Heart right ventricle (tissue), 16 donors: Measurements from ENCODE around the gene TWIST2. TPM values are rescaled to one million over a fixed set of nuclear protein-coding genes. Genes with fewer than 3 reads are reported as not detected.
A peak's percentile ranks its signal among the peaks of the same experiment; 100 is the strongest.

Experiments
- ATAC-seq, 8 donors: fragments of 200-7000 bp; cut with Tn5 transposase; one replicate each; pipeline ENCODE4 v1.9.1; 2020; ENCODE audit warnings: mild to moderate bottlenecking in 8 of 8, moderate library complexity in 8 of 8, moderate number of reproducible peaks in 1 of 8
- DNase-seq, 2 donors: peaks; one replicate each; pipeline ENCODE4 v3.0.0-alpha.2; 2020
- H3K27ac ChIP-seq, 10 donors: fragments of 200-600 bp; sonication (generic) in 2 of 10; one replicate each; pipeline versions ENCODE4 v1.5.0 to v1.8.0; 2020 to 2022; ENCODE audit warnings: mild to moderate bottlenecking in 3 of 10
- H3K27me3 ChIP-seq, 7 donors: fragments of 200-600 bp; one replicate each; pipeline ENCODE4 v1.8.0; 2021 to 2022; ENCODE audit warnings: mild to moderate bottlenecking in 2 of 7
- H3K36me3 ChIP-seq, 9 donors: fragments of 200-600 bp; sonication (generic) in 1 of 9; one replicate each; pipeline versions ENCODE4 v1.5.0 to v1.8.0; 2020 to 2022; ENCODE audit warnings: mild to moderate bottlenecking in 2 of 9
- H3K4me1 ChIP-seq, 9 donors: fragments of 200-600 bp; sonication (generic) in 1 of 9; one replicate each; pipeline versions ENCODE4 v1.5.0 to v1.8.0; 2020 to 2022; ENCODE audit warnings: mild to moderate bottlenecking in 4 of 9
- H3K4me3 ChIP-seq, 10 donors: fragments of 200-600 bp; sonication (generic) in 2 of 10; one replicate each; pipeline versions ENCODE4 v1.5.0 to v1.8.0; 2020 to 2022; ENCODE audit warnings: mild to moderate bottlenecking in 7 of 10, moderate library complexity in 2 of 10
- H3K9me3 ChIP-seq, 11 donors: fragments of 200-600 bp in 10 of 11; sonication (generic) in 2 of 11; one replicate each; pipeline versions ENCODE4 v1.5.0 to v1.8.0; 2013 to 2022; ENCODE audit warnings: mild to moderate bottlenecking in 2 of 11, control low read depth in 1 of 11, moderate library complexity in 1 of 11
- CTCF ChIP-seq, 9 donors: fragments of 200-600 bp; sonication (generic) in 2 of 9; IDR thresholded peaks; one replicate each; pipeline versions ENCODE4 v1.5.0 to v1.8.0; 2021 to 2022; ENCODE audit warnings: antibody characterized with exemption in 9 of 9, mild to moderate bottlenecking in 5 of 9, moderate library complexity in 1 of 9
- WGBS, 2 donors: extraction: QIAGEN DNeasy Blood & Tissue Kit; methylation state at CpG; one replicate each; pipeline ENCODE4 v1.1.7; 2013; ENCODE audit warnings: inconsistent platforms in 1 of 2; 5-methylcytosine and 5-hydroxymethylcytosine counted together
- intact Hi-C, 10 donors: fragments of 100-400 bp; cut with DNase I; formaldehyde crosslinking; loops; one replicate each; pipeline versions ENCODE4 v1.11.1 to v1.14.2; 2022
- polyA plus RNA-seq, 2 donors: library from polyadenylated mRNA; stranded (reverse); fragments of 200-250 nt; gene quantifications; one replicate each; pipeline ENCODE4 v1.2.3, GENCODE V29; 2013
- total RNA-seq, 10 donors: library from RNA; stranded (reverse); fragmentation: NEBNext Ultra II Directional in 3 of 10; extraction: Animal tissue kit (Norgen Biotek cat#: 25700) in 3 of 10; gene quantifications; one replicate each; pipeline versions ENCODE4 v1.2.1 to v1.2.4, GENCODE V29; 2021 to 2023
- donor health status: Arrhythmogenic right ventricular cardiomyopathy.
- donor health status: ischemic (EF 13 %, LVEDD 7.1; RV severe dilation, severe dysfunction).
- donor health status: healthy with polysubstance abuse.
- donor health status: DM: no; HTN: yes; CAD: no.
- donor health status: DM: no; HTN: no; CAD: no.
- donor health status: ischemic (EF 25% LVEDD 6.9; RV normal size, moderate dysfunction).
- donor health status: ischemic (EF 25% LVEDD 5.7; RV mildly dilated, moderate dysfunction).
- donor health status: healthy.
- donor health status: DM: yes; HTN: yes; CAD: no.
- donor health status: Ischemic cardiomyopathy.
- donor health status: ischemic (EF 35%, LVEDD 5.7; RV mildly dilated, moderate dysfunction).
- donor health status: nonischemic (EF 11% LVEDD 7.7; RV severe dilation, severe dysfunction).
- donor health status: DM: yes; HTN: yes; CAD: no.
- donor health status: PGD.
- donor health status: ischemic (EF 29% LVEDD 5.4; RV normal size, mild dysfunction).
- donor health status: nonischemic (EF 23%, LVEDD 6.1; RV moderate dilation, normal function).

The TWIST2 gene
- total and polyA plus RNA-seq, 12 donors = 0.19 to 3.5 (median 1.1) TPM

DNA sequence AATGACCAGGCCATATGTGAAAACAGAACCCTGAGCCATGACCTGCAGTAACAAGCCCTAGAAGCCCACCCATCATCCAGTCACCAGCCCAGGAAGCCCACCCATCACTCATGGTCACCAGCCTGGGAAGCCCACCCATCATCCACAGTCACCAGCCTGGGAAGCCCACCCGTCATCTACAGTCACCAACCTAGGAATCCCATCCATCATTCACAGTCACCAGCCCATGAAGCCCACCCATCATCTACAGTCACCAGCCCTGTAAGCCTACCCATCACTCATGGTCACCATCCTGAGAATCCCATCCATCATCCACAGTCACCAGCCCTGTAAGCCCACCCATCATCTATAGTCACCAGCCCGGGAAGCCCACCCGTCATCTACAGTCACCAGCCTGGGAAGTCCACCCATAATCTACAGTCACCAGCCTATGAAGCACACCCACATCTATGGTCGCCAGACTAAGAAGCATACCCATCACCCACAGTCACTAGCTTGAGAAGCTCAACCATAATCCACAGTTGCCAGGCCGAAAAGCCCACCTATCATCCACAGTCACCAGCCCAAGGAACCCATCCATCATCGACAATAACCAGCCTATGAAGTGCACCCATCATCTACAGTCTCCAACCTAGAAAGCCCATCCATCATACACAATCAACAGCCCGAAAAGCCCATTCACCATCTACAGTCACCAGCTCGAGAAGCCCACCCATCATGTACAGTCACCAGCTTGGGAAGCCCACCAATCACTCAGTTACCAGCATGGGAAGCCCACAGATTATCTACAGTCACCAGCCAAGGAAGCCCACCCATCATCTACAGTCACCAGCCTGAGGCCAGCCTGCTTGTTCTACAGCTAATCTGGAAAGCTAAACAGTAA, 91.9 kb downstream of the TWIST2 start:
- no peak overlapping the region for H3K4me3 ChIP-seq
- no peak for TF ChIP-seq CTCF (IDR thresholded peaks at IDR 0.05)
- peaks cover 0 to 16% (median 0%) of the 10 kb centered on the region in 7 donors for H3K27me3 ChIP-seq
- peaks cover 0 to 7% (median 0%) of the 10 kb centered on the region in 11 donors for H3K9me3 ChIP-seq
- intact Hi-C loops = loop anchor here in 1 of 10 donors (10.0 kb wide), 1 partner anchor 155 kb away; no protein-coding TSS in a partner anchor
- H3K36me3 ChIP-seq = no peaks in the 10 kb centered on the region
- no peak for DNase-seq
- ATAC-seq = no peak
- H3K27ac ChIP-seq = peak overlapping the region in 1 of 10 donors; percentile 20
- H3K4me1 ChIP-seq = peaks cover 0 to 8% (median 0%) of the 10 kb centered on the region in 9 donors
- WGBS, 2 donors = 91% methylated on average over 8 of the region's 8 CpGs

DNA sequence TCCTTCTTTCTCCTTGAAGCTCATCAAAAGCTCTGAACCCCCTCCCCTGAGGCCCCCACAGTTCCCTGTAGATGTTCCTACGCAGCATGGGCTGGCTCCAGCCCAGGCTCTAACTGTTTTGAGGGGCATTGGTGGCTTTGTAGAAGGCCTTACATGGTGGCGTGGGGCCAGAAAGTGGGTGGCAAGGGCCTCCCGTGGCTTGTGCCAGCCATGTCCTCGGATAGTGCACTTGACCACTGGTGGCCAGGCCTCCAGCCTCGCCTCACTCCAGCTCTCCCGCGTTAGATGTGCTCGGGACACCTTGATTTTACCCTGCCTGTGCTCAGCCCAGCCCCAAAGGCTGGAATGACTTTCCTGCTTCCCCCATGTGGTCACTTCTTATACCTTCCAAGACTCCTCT, 92.9 kb downstream of the TWIST2 start:
- Histone ChIP-seq H3K27me3 (peaks cover 0 to 14% (median 0%) of the 10 kb centered on the region in 7 donors), H3K4me3 (no peak overlapping the region), H3K36me3 (no peaks in the 10 kb centered on the region), H3K27ac (no peak overlapping the region), H3K4me1 (peaks cover 0 to 8% (median 0%) of the 10 kb centered on the region in 9 donors), H3K9me3 (no peaks in the 10 kb centered on the region)
- TF ChIP-seq CTCF (IDR thresholded peaks at IDR 0.05) = no peak
- no peak for ATAC-seq
- intact Hi-C loops = loop anchor here in 1 of 10 donors (10.0 kb wide), 1 partner anchor 156 kb away; no protein-coding TSS in a partner anchor
- DNase-seq = no peak
- WGBS, 2 donors = 79 to 86% methylated on average over 8 of the region's 8 CpGs

DNA sequence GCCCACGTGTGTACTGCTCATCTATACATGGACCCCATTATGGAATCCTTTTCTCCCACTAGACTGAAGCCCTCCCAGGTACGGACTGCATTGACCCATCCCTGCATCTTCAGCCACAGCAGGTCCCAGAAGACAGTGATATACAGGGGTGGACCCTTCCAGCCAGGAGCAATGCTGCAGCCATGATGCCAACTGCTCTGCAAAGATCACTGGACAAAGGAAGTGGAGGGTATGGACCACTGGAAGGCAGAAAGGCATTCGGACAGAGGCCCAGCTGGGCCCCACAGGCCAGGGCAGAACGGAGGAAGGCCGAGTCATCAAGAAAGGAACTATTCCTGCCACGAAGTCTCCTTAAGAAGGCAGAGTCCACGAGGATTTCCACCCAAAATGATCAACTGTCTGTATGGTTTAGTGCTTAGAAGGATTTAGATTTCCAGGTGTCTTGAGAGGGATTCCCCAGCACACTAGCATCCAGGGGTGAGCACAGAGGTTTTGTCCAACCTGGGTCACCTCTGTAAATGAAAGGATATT, 93.4 kb downstream of the TWIST2 start:
- no peaks in the 10 kb centered on the region for H3K36me3 ChIP-seq
- H3K4me3 ChIP-seq = no peak overlapping the region
- WGBS, 2 donors = 78 to 82% methylated on average over 7 of the region's 7 CpGs
- DNase-seq = no peak
- peaks cover 0 to 8% (median 0%) of the 10 kb centered on the region in 9 donors for H3K4me1 ChIP-seq
- H3K27me3 ChIP-seq = peaks cover 0 to 14% (median 0%) of the 10 kb centered on the region in 7 donors
- intact Hi-C loops = loop anchor here in 1 of 10 donors (10.0 kb wide), 1 partner anchor 157 kb away; no protein-coding TSS in a partner anchor
- no peak for TF ChIP-seq CTCF (IDR thresholded peaks at IDR 0.05)
- H3K27ac ChIP-seq = no peak overlapping the region
- H3K9me3 ChIP-seq = no peaks in the 10 kb centered on the region
- no peak for ATAC-seq

GRCh38 chr2:238942080-238942725, 94.3 kb downstream of the TWIST2 start:
- ATAC-seq (no peak), DNase-seq (no peak)
- no peak for TF ChIP-seq CTCF (IDR thresholded peaks at IDR 0.05)

More at GRCh38 chr2:238942080-238942725, 94.3 kb downstream of the TWIST2 start:
- H3K4me1 ChIP-seq = peaks cover 0 to 8% (median 0%) of the 10 kb centered on the region in 9 donors
- H3K27me3 ChIP-seq = peaks cover 0 to 14% (median 0%) of the 10 kb centered on the region in 7 donors
- intact Hi-C loops = loop anchor here in 1 of 10 donors (10.0 kb wide), 1 partner anchor 157 kb away; no protein-coding TSS in a partner anchor
- H3K36me3 ChIP-seq = no peaks in the 10 kb centered on the region
- H3K27ac ChIP-seq = no peak overlapping the region
- H3K9me3 ChIP-seq = no peaks in the 10 kb centered on the region
- 89% methylated on average over 19 of the region's 19 CpGs for WGBS, 2 donors
- H3K4me3 ChIP-seq = no peak overlapping the region
